Heart left ventricle (tissue), 16 donors: ENCODE data around the gene TFB1M. TPM values are rescaled to one million over a fixed set of nuclear protein-coding genes. Genes with fewer than 3 reads are reported as not detected.

ENCODE experiments used
- ATAC-seq, 4 donors: fragments of 200-7000 bp; cut with Tn5 transposase; one replicate each; pipeline ENCODE4 v1.9.1; 2020 to 2022; ENCODE audit warnings: moderate library complexity in 4 of 4, mild to moderate bottlenecking in 3 of 4, moderate number of reproducible peaks in 1 of 4
- DNase-seq, 5 donors: peaks; one replicate each; pipeline ENCODE4 v3.0.0-alpha.2; 2020
- H3K27ac ChIP-seq, 12 donors: fragments of 200-600 bp; sonication (generic) in 4 of 12; one replicate each; pipeline versions ENCODE4 v1.5.0 to v1.8.0; 2016 to 2022; ENCODE audit warnings: mild to moderate bottlenecking in 2 of 12
- H3K27me3 ChIP-seq, 9 donors: fragments of 200-600 bp; sonication (generic) in 2 of 9; one replicate each; pipeline versions ENCODE4 v1.5.1 to v1.8.0; 2016 to 2022; ENCODE audit warnings: mild to moderate bottlenecking in 3 of 9
- H3K36me3 ChIP-seq, 9 donors: fragments of 200-600 bp; sonication (generic) in 2 of 9; one replicate each; pipeline versions ENCODE4 v1.5.0 to v1.8.0; 2018 to 2022; ENCODE audit warnings: mild to moderate bottlenecking in 2 of 9
- H3K4me1 ChIP-seq, 12 donors: fragments of 200-600 bp; sonication (generic) in 4 of 12; one replicate each; pipeline versions ENCODE4 v1.5.0 to v1.8.0; 2016 to 2022; ENCODE audit warnings: mild to moderate bottlenecking in 3 of 12
- H3K4me3 ChIP-seq, 12 donors: fragments of 200-600 bp; sonication (generic) in 4 of 12; one replicate each; pipeline versions ENCODE4 v1.5.0 to v1.8.0; 2017 to 2022; ENCODE audit warnings: mild to moderate bottlenecking in 9 of 12, moderate library complexity in 4 of 12
- H3K9me3 ChIP-seq, 12 donors: fragments of 200-600 bp; sonication (generic) in 4 of 12; one replicate each; pipeline versions ENCODE4 v1.5.0 to v1.8.0; 2016 to 2022; ENCODE audit warnings: mild to moderate bottlenecking in 1 of 12
- CTCF ChIP-seq, 12 donors: fragments of 200-600 bp; sonication (generic) in 4 of 12; IDR thresholded peaks; one replicate each; pipeline versions ENCODE4 v1.5.0 to v1.8.0; 2018 to 2022; ENCODE audit warnings: antibody characterized with exemption in 12 of 12, mild to moderate bottlenecking in 5 of 12
- POLR2A ChIP-seq, 2 donors: fragments of 450-650 bp; IDR thresholded peaks; one replicate each; pipeline ENCODE4 v1.6.1; 2017; ENCODE audit warnings: antibody characterized with exemption in 2 of 2, mild to moderate bottlenecking in 2 of 2, moderate library complexity in 2 of 2
- WGBS, 4 donors: extraction: QIAGEN DNeasy Blood & Tissue Kit in 2 of 4; methylation state at CpG; one replicate each; pipeline versions ENCODE4 v1.1.5 to v1.1.7; 2013 to 2018; 5-methylcytosine and 5-hydroxymethylcytosine counted together
- intact Hi-C, 10 donors: fragments of 100-400 bp; cut with DNase I; formaldehyde crosslinking; loops; one replicate each; pipeline versions ENCODE4 v1.11.1 to v1.14.2; 2022
- polyA plus RNA-seq, 2 donors: library from polyadenylated mRNA; stranded (reverse); fragments of 200-250 nt; gene quantifications; one replicate each; pipeline ENCODE4 v1.2.3, GENCODE V29; 2013
- total RNA-seq, 9 donors: library from RNA; depleted of rRNA in 2 of 9; stranded (reverse); fragments of >200 nt in 2 of 9; fragmentation: NEBNext Ultra II Directional in 3 of 9; extraction: Animal tissue kit (Norgen Biotek cat#: 25700) in 3 of 9; gene quantifications; one replicate each; pipeline versions ENCODE4 v1.1.0 to v1.2.4, GENCODE V29; 2016 to 2023
- donor health status: ischemic (EF 13 %, LVEDD 7.1; RV severe dilation, severe dysfunction).
- donor health status: healthy with polysubstance abuse.
- donor health status: DM: no; HTN: yes; CAD: no.
- donor health status: DM: no; HTN: no; CAD: no.
- donor health status: ischemic (EF 25% LVEDD 6.9; RV normal size, moderate dysfunction).
- donor health status: ischemic (EF 25% LVEDD 5.7; RV mildly dilated, moderate dysfunction).
- donor health status: healthy.
- donor health status: DM: yes; HTN: yes; CAD: no.
- donor health status: ischemic (EF 35%, LVEDD 5.7; RV mildly dilated, moderate dysfunction).
- donor health status: nonischemic (EF 11% LVEDD 7.7; RV severe dilation, severe dysfunction).
- donor health status: DM: yes; HTN: yes; CAD: no.
- donor health status: PGD.
- donor health status: ischemic (EF 29% LVEDD 5.4; RV normal size, mild dysfunction).
- donor health status: nonischemic (EF 23%, LVEDD 6.1; RV moderate dilation, normal function).

The TFB1M gene
- total and polyA plus RNA-seq, 11 donors, result 11.4 to 24.5 (median 17.6) TPM

GRCh38 chr6:155309150-155309549, 5.1 kb downstream of the TFB1M start:
- no peak for DNase-seq
- Histone ChIP-seq H3K27ac (no peak overlapping the region), H3K9me3 (no peaks in the 10 kb centered on the region), H3K36me3 (peaks cover 0 to 70% (median 26%) of the 10 kb centered on the region in 9 donors), H3K4me1 (peaks cover 0 to 18% (median 2%) of the 10 kb centered on the region in 12 donors), H3K4me3 (no peak overlapping the region), H3K27me3 (no peaks in the 10 kb centered on the region)
- 83 to 97% (median 93%) methylated on average over 4 of the region's 4 CpGs for WGBS, 4 donors
- intact Hi-C loops, result no loop called here
- TF ChIP-seq POLR2A (IDR thresholded peaks at IDR 0.05) (no peak), CTCF (IDR thresholded peaks at IDR 0.05) (no peak)
- no peak for ATAC-seq

GRCh38 chr6:155306958-155307357, 7.3 kb downstream of the TFB1M start:
- DNase-seq (no peak), ATAC-seq (no peak)
- H3K27ac ChIP-seq, result no peak overlapping the region
- WGBS, 4 donors, result 86 to 92% (median 90%) methylated on average over 2 of the region's 2 CpGs
- H3K9me3 ChIP-seq, result no peaks in the 10 kb centered on the region
- H3K36me3 ChIP-seq, result peaks cover 0 to 78% (median 33%) of the 10 kb centered on the region in 9 donors
- intact Hi-C loops, result no loop called here
- peaks cover 0 to 9% (median 0%) of the 10 kb centered on the region in 12 donors for H3K4me1 ChIP-seq
- H3K27me3 ChIP-seq, result no peaks in the 10 kb centered on the region
- TF ChIP-seq POLR2A (IDR thresholded peaks at IDR 0.05) (no peak), CTCF (IDR thresholded peaks at IDR 0.05) (no peak)
- no peak overlapping the region for H3K4me3 ChIP-seq

GRCh38 chr6:155303361-155303870, 10.9 kb downstream of the TFB1M start:
- H3K36me3 ChIP-seq, result peaks cover 0 to 73% (median 8%) of the 10 kb centered on the region in 9 donors
- 38 to 54% (median 47%) methylated on average over 4 of the region's 4 CpGs for WGBS, 4 donors
- intact Hi-C loops, result no loop called here
- H3K27ac ChIP-seq, result no peak overlapping the region
- H3K4me1 ChIP-seq, result peaks cover 0 to 4% (median 0%) of the 10 kb centered on the region in 12 donors
- ATAC-seq (no peak), DNase-seq (no peak)
- no peak overlapping the region for H3K4me3 ChIP-seq
- H3K27me3 ChIP-seq, result no peaks in the 10 kb centered on the region
- H3K9me3 ChIP-seq, result no peaks in the 10 kb centered on the region
- TF ChIP-seq POLR2A (IDR thresholded peaks at IDR 0.05) (no peak), CTCF (IDR thresholded peaks at IDR 0.05) (no peak)

- ATAC-seq (no peak), DNase-seq (no peak)
- H3K27ac ChIP-seq, result no peak overlapping the region
- peaks cover 0 to 4% (median 0%) of the 10 kb centered on the region in 12 donors for H3K4me1 ChIP-seq
- TF ChIP-seq CTCF (IDR thresholded peaks at IDR 0.05) (no peak), POLR2A (IDR thresholded peaks at IDR 0.05) (no peak)
- no peaks in the 10 kb centered on the region for H3K27me3 ChIP-seq
- no peak overlapping the region for H3K4me3 ChIP-seq
- no peaks in the 10 kb centered on the region for H3K9me3 ChIP-seq
- WGBS, 4 donors, result 92 to 95% (median 95%) methylated on average over 2 of the region's 2 CpGs
- H3K36me3 ChIP-seq, result peaks cover 0 to 75% (median 21%) of the 10 kb centered on the region in 9 donors
- intact Hi-C loops, result no loop called here
Observed at GRCh38 chr6:155301867-155302266, 12.4 kb downstream of the TFB1M start.
